Breast epithelium (tissue), 4 donors: ENCODE results near the gene CMTM8. TPM values are rescaled to one million over a fixed set of nuclear protein-coding genes. Genes with fewer than 3 reads are reported as not detected.
A peak's percentile ranks its signal among the peaks of the same experiment; 100 is the strongest.

Experiments used
- DNase-seq, 2 donors: peaks; one replicate each; pipeline ENCODE4 v3.0.0-alpha.2; 2019; ENCODE audit warnings: low spot score in 2 of 2
- H3K27ac ChIP-seq, 2 donors: fragments of 200-600 bp; sonication (generic) in 1 of 2; one replicate each; pipeline ENCODE4 v1.5.1; 2016 to 2019; ENCODE audit warnings: mild to moderate bottlenecking in 1 of 2
- H3K27me3 ChIP-seq, 2 donors: fragments of 200-600 bp; sonication (generic) in 1 of 2; one replicate each; pipeline versions ENCODE4 v1.5.1 to v1.6.0; 2017 to 2019; ENCODE audit warnings: control low read depth in 1 of 2, mild to moderate bottlenecking in 1 of 2
- H3K36me3 ChIP-seq: fragments of 200-600 bp; one replicate; pipeline ENCODE4 v1.5.1; 2019
- H3K4me1 ChIP-seq, 2 donors: fragments of 200-600 bp; sonication (generic); one replicate each; pipeline ENCODE4 v1.5.1; 2016 to 2019; ENCODE audit warnings: control low read depth in 1 of 2
- H3K4me3 ChIP-seq, 3 donors: fragments of 200-600 bp; sonication (generic); 1 replicate in 2 of 3; 2 replicates in 1 of 3; pipeline ENCODE4 v1.5.1; 2016 to 2019; ENCODE audit warnings: mild to moderate bottlenecking in 3 of 3, moderate library complexity in 2 of 3
- H3K9me3 ChIP-seq, 2 donors: fragments of 200-600 bp; sonication (generic) in 1 of 2; one replicate each; pipeline ENCODE4 v1.5.1; 2016 to 2019; ENCODE audit warnings: control low read depth in 1 of 2
- CTCF ChIP-seq, 3 donors: fragments of 450-650 bp; IDR thresholded peaks; one replicate each; pipeline ENCODE4 v1.5.1; 2016 to 2017; ENCODE audit warnings: antibody characterized with exemption in 3 of 3, mild to moderate bottlenecking in 3 of 3, moderate library complexity in 3 of 3
- POLR2A ChIP-seq: fragments of 450-650 bp; IDR thresholded peaks from one replicate; pipeline ENCODE4 v1.6.1; 2016; ENCODE audit warnings: antibody characterized with exemption, mild to moderate bottlenecking, moderate library complexity
- POLR2AphosphoS5 ChIP-seq, 3 donors: sonication (generic); formaldehyde crosslinking; IDR thresholded peaks; one replicate each; pipeline ENCODE4 v1.6.1; 2017; ENCODE audit warnings: antibody characterized with exemption in 3 of 3
- intact Hi-C: fragments of 100-400 bp; cut with DNase I; formaldehyde crosslinking; loops from one replicate; pipeline ENCODE4 v1.15.1; 2023; ENCODE audit warnings: low total_unique reads
- total RNA-seq, 3 donors: library from RNA; depleted of rRNA; stranded (reverse); fragments of >200 nt; gene quantifications; one replicate each; pipeline ENCODE4 v1.1.0, GENCODE V29; 2016

The CMTM8 gene
- total RNA-seq, 3 donors from 2014 or later: 4.2 to 24.7 (median 19.3) TPM

- TF ChIP-seq POLR2A: no peak
- peak; percentile 63 to 89 (median 82) for TF ChIP-seq CTCF (IDR thresholded peaks at IDR 0.05)
- TF ChIP-seq POLR2AphosphoS5 (IDR thresholded peaks at IDR 0.05): no peak
- DNase-seq: peak; percentile 44 to 62
Measured at GRCh38 chr3:32296251-32297204, 58.0 kb downstream of the CMTM8 start.

GRCh38 chr3:32297366-32297765 is 58.9 kb downstream of the CMTM8 start:
- Histone ChIP-seq H3K27me3 (no peaks in the 10 kb centered on the region), H3K4me3 (no peak overlapping the region), H3K9me3 (no peaks in the 10 kb centered on the region), H3K36me3 (no peaks in the 10 kb centered on the region), H3K27ac (no peak overlapping the region), H3K4me1 (no peaks in the 10 kb centered on the region)
- no peak for DNase-seq
- intact Hi-C loops: loop anchor here (10.0 kb wide), 1 partner anchor 113 kb away; no protein-coding TSS in a partner anchor
- TF ChIP-seq POLR2AphosphoS5 (IDR thresholded peaks at IDR 0.05): no peak
- no peak for TF ChIP-seq POLR2A
- no peak for TF ChIP-seq CTCF (IDR thresholded peaks at IDR 0.05)

More at GRCh38 chr3:32296251-32297204, 58.0 kb downstream of the CMTM8 start:
- Histone ChIP-seq H3K4me1 (no peaks in the 10 kb centered on the region), H3K9me3 (no peaks in the 10 kb centered on the region), H3K36me3 (no peaks in the 10 kb centered on the region), H3K27ac (no peak overlapping the region), H3K4me3 (no peak overlapping the region), H3K27me3 (no peaks in the 10 kb centered on the region)
- intact Hi-C loops: loop anchor here (10.0 kb wide), 1 partner anchor 112 kb away; no protein-coding TSS in a partner anchor

GRCh38 chr3:32301426-32301825 is 62.9 kb downstream of the CMTM8 start:
- TF ChIP-seq CTCF (IDR thresholded peaks at IDR 0.05) (no peak), POLR2A (no peak), POLR2AphosphoS5 (IDR thresholded peaks at IDR 0.05) (no peak)
- no peak overlapping the region for H3K4me3 ChIP-seq
- H3K9me3 ChIP-seq: no peaks in the 10 kb centered on the region
- H3K36me3 ChIP-seq: no peaks in the 10 kb centered on the region
- intact Hi-C loops: no loop called here
- no peak overlapping the region for H3K27ac ChIP-seq
- H3K4me1 ChIP-seq: no peaks in the 10 kb centered on the region
- no peak for DNase-seq
- H3K27me3 ChIP-seq: no peaks in the 10 kb centered on the region

- no peak for DNase-seq
- peak overlapping the region in 1 of 2 donors; percentile 1 for H3K27ac ChIP-seq
- TF ChIP-seq POLR2AphosphoS5 (IDR thresholded peaks at IDR 0.05) (no peak), CTCF (IDR thresholded peaks at IDR 0.05) (no peak), POLR2A (no peak)
- H3K9me3 ChIP-seq: no peaks in the 10 kb centered on the region
- no peaks in the 10 kb centered on the region for H3K36me3 ChIP-seq
- intact Hi-C loops: no loop called here
- no peaks in the 10 kb centered on the region for H3K27me3 ChIP-seq
- H3K4me3 ChIP-seq: no peak overlapping the region
- no peaks in the 10 kb centered on the region for H3K4me1 ChIP-seq
Measured at GRCh38 chr3:32302601-32303398, 64.3 kb downstream of the CMTM8 start.
